ENCODE data around the gene SNAP29. TPM values are rescaled to one million over a fixed set of nuclear protein-coding genes. Genes with fewer than 3 reads are reported as not detected.
"Not testable (repeated sequence)": the region's sequence is repeated elsewhere in the genome, so short reads cannot be mapped to it uniquely, and the experiment has no call there.

Gene SNAP29
- total RNA-seq, 4 donors from 2014 or later: 8.0 to 25.5 (median 20.3) TPM

DNA sequence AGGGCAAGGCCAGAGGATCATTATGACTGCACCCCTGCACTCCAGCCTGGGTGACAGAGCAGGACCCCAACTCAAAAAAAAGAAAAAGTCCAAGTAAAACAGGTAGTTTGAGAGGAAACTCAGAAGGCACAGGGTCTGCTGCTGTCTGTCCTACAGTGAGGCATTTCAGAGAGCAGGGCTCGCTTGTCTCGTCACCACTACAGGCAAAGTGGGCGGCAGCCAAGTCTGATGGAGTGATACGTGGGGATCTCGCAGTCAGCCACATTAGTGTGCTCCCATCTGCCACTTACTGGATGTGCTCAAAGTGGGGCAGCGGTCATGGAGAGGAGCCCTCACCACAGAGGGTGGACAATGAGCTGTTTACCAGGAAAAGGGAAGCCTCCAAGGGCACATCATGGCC is 42.2 kb upstream of the SNAP29 start:
- no peaks in the 10 kb centered on the region for H3K4me1 ChIP-seq
- H3K4me3 ChIP-seq: no peak overlapping the region
- H3K27ac ChIP-seq: no peak overlapping the region
- DNase-seq: no peak
- TF ChIP-seq POLR2A (IDR thresholded peaks at IDR 0.05) (no peak), EP300 (IDR thresholded peaks at IDR 0.05; ENCODE audit: low read depth) (no peak), POLR2AphosphoS5 (IDR thresholded peaks at IDR 0.05) (no peak)
- TF ChIP-seq, protein P1, sequence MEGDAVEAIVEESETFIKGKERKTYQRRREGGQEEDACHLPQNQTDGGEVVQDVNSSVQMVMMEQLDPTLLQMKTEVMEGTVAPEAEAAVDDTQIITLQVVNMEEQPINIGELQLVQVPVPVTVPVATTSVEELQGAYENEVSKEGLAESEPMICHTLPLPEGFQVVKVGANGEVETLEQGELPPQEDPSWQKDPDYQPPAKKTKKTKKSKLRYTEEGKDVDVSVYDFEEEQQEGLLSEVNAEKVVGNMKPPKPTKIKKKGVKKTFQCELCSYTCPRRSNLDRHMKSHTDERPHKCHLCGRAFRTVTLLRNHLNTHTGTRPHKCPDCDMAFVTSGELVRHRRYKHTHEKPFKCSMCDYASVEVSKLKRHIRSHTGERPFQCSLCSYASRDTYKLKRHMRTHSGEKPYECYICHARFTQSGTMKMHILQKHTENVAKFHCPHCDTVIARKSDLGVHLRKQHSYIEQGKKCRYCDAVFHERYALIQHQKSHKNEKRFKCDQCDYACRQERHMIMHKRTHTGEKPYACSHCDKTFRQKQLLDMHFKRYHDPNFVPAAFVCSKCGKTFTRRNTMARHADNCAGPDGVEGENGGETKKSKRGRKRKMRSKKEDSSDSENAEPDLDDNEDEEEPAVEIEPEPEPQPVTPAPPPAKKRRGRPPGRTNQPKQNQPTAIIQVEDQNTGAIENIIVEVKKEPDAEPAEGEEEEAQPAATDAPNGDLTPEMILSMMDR (IDR thresholded peaks at IDR 0.05): no peak
- peaks cover 0 to 56% (median 24%) of the 10 kb centered on the region in 4 donors for H3K36me3 ChIP-seq
- intact Hi-C loops (cut with DNase I; ENCODE audit: low total_unique reads) (no loop called here), in situ Hi-C loops (cut with MboI; ENCODE audit: low pct_ligation_motif_present in 1 of 4, low pct_unique_long_range_greater_than_20kb in 1 of 4, low sequenced_read_pairs in 3 of 4) (no loop called here)
- no peaks in the 10 kb centered on the region for H3K27me3 ChIP-seq
- WGBS, 2 donors (ENCODE audit: low coverage in 1 of 2): 94% methylated on average over 6 of the region's 6 CpGs; no CpG with 5 or more reads in 1 of the 2 donors
- no peaks in the 10 kb centered on the region for H3K9me3 ChIP-seq

- Histone ChIP-seq H3K27me3 (no peaks in the 10 kb centered on the region), H3K4me3 (no peak overlapping the region), H3K4me1 (no peaks in the 10 kb centered on the region), H3K27ac (no peak overlapping the region), H3K36me3 (peaks cover 0 to 56% (median 19%) of the 10 kb centered on the region in 4 donors), H3K9me3 (no peaks in the 10 kb centered on the region)
- intact Hi-C loops (cut with DNase I; ENCODE audit: low total_unique reads) (no loop called here), in situ Hi-C loops (cut with MboI; ENCODE audit: low pct_ligation_motif_present in 1 of 4, low pct_unique_long_range_greater_than_20kb in 1 of 4, low sequenced_read_pairs in 3 of 4) (no loop called here)
- TF ChIP-seq POLR2A (IDR thresholded peaks at IDR 0.05) (no peak), POLR2AphosphoS5 (IDR thresholded peaks at IDR 0.05) (no peak), EP300 (IDR thresholded peaks at IDR 0.05; ENCODE audit: low read depth) (no peak)
- TF ChIP-seq, protein P1 (IDR thresholded peaks at IDR 0.05): no peak
- DNase-seq: no peak
- 71 to 88% methylated on average over 1 to 3 of the region's 3 CpGs for WGBS, 2 donors (ENCODE audit: low coverage in 1 of 2)
Measured at GRCh38 chr22:20818471-20818870, 40.3 kb upstream of the SNAP29 start.

DNA sequence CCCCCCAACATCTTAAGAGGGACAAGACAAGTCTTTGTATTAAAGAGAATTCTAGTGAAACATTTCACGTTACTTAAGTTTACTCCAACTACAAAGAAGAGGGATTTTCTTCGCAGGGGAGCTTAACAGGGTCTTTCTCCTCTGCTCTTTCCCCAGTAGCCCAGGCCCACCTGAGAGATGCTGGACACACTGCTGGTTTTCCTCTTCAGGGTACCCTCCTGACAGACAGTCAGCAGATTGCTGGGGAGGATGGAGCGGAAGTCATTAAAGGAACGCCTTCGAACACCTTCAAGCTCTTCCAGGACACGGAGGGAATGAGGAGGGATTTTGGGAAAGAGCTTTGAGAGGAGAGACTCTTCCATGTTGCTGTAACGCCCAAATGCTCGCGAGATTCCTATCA is 39.3 kb upstream of the SNAP29 start:
- no peak for TF ChIP-seq POLR2AphosphoS5 (IDR thresholded peaks at IDR 0.05)
- no peak for TF ChIP-seq POLR2A (IDR thresholded peaks at IDR 0.05)
- TF ChIP-seq, protein P1 (IDR thresholded peaks at IDR 0.05): no peak
- TF ChIP-seq EP300 (IDR thresholded peaks at IDR 0.05; ENCODE audit: low read depth): no peak
- H3K9me3 ChIP-seq: no peaks in the 10 kb centered on the region
- 91% methylated on average over 9 of the region's 9 CpGs; no CpG with 5 or more reads in 1 of the 2 donors for WGBS, 2 donors (ENCODE audit: low coverage in 1 of 2)
- no peak overlapping the region for H3K27ac ChIP-seq
- no peaks in the 10 kb centered on the region for H3K27me3 ChIP-seq
- no peak overlapping the region for H3K4me3 ChIP-seq
- H3K36me3 ChIP-seq: peaks cover 0 to 59% (median 18%) of the 10 kb centered on the region in 4 donors
- H3K4me1 ChIP-seq: no peaks in the 10 kb centered on the region
- intact Hi-C loops (cut with DNase I; ENCODE audit: low total_unique reads): no loop called here
- DNase-seq: no peak
- in situ Hi-C loops (cut with MboI; ENCODE audit: low pct_ligation_motif_present in 1 of 4, low pct_unique_long_range_greater_than_20kb in 1 of 4, low sequenced_read_pairs in 3 of 4): no loop called here

DNA sequence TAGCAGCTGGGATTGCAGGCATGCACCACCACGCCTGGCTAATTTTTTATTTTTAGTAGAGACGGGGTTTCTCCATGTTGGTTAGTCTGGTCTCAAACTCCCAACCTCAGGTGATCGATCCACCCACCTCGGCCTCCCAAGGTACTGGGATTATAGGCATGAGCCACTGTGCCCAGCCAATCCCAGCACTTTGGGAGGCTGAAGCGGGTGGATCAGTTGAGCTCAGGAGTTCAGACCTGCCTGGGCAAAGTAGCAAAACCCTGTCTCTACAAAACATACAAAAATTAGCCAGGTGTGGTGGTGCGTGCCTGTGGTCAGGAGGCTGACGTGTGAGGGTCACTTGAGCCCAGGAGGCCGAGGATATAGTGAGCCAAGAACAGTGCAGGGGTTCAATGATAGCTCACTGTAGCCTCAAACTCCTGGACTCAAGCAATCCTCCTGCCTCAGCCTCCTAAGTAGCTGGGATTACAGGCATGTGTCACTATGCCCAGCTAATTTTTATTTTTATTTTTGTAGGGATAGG is 37.0 kb upstream of the SNAP29 start:
- H3K4me1 ChIP-seq; H3K4me3 ChIP-seq; intact Hi-C loops (cut with DNase I; ENCODE audit: low total_unique reads); H3K9me3 ChIP-seq; in situ Hi-C loops (cut with MboI; ENCODE audit: low pct_ligation_motif_present in 1 of 4, low pct_unique_long_range_greater_than_20kb in 1 of 4, low sequenced_read_pairs in 3 of 4); H3K27ac ChIP-seq; H3K27me3 ChIP-seq; DNase-seq: not testable (repeated sequence)
- peaks cover 0 to 46% (median 15%) of the 10 kb centered on the region in 4 donors for H3K36me3 ChIP-seq
- WGBS, 2 donors (ENCODE audit: low coverage in 1 of 2): 88% methylated on average over 8 of the region's 8 CpGs; no CpG with 5 or more reads in 1 of the 2 donors

- H3K4me3 ChIP-seq: no peak overlapping the region
- no peaks in the 10 kb centered on the region for H3K9me3 ChIP-seq
- no peak for DNase-seq
- H3K36me3 ChIP-seq: peaks cover 0 to 44% (median 14%) of the 10 kb centered on the region in 4 donors
- no peak overlapping the region for H3K27ac ChIP-seq
- peaks cover 0 to 5% (median 0%) of the 10 kb centered on the region in 4 donors for H3K4me1 ChIP-seq
- 96 to 100% methylated on average over 2 to 5 of the region's 5 CpGs for WGBS, 2 donors (ENCODE audit: low coverage in 1 of 2)
- no peak for TF ChIP-seq POLR2AphosphoS5 (IDR thresholded peaks at IDR 0.05)
- H3K27me3 ChIP-seq: no peaks in the 10 kb centered on the region
- in situ Hi-C loops (cut with MboI; ENCODE audit: low pct_ligation_motif_present in 1 of 4, low pct_unique_long_range_greater_than_20kb in 1 of 4, low sequenced_read_pairs in 3 of 4): no loop called here
- intact Hi-C loops (cut with DNase I; ENCODE audit: low total_unique reads): no loop called here
Measured at GRCh38 chr22:20822240-20822639, 36.6 kb upstream of the SNAP29 start.

All from transverse colon (tissue), 4 donors.